ENCODE data around the gene FLNA.
"Not testable (repeated sequence)": the region's sequence is repeated elsewhere in the genome, so short reads cannot be mapped to it uniquely, and the experiment has no call there.

The FLNA gene

DNA sequence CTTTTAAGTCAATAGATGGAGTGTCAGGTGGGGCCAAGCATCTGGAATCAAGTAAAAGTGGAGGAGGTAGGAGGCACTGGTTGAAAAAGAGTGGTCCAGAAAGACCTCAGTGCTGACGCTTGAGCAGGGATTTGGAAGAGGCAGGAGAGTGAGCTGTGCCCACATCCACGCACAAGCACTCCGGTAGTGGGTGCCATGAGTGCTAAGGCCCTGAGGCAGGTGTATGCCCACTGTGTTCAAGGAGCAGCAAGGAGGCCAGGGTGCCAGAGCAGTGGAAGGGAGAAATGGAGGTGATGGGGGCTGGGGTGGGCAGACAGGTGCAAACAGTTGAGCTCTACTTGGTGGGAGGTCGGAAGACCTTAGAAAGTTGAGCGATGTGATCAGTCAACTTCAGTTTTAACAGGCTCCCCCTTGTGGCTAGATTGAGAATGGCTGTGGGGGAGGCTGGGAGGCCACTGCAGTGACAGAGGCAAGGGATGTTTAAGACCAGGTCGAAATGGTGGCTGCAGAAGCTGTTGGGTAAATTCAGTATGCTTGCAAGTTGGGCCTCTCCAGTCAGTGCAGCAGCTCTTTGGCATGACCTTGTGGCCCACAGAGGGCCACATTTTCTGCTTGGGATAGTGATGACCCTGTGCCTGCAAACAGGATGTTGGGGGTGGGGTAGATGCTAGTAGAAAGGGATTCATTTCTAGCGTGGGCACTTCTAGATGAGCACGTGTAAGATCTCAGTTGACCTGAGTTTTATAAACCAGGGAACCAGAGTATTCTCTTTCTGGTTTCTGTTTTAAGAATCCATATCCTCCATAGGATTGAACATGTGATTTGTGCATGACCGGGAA is 66.1 kb downstream of the FLNA start:
- Mint-ChIP-seq H3K4me1 (peaks cover 53% of the 10 kb centered on the region), H3K27ac (peak overlapping the region; percentile 52), H3K27me3 (no peaks in the 10 kb centered on the region), H3K36me3 (ENCODE audit: low read depth) (no peaks in the 10 kb centered on the region), H3K4me3 (no peak overlapping the region), H3K9me3 (no peaks in the 10 kb centered on the region)
- peak; percentile 46 for ATAC-seq
- DNase-seq, result peak; percentile 80

DNA sequence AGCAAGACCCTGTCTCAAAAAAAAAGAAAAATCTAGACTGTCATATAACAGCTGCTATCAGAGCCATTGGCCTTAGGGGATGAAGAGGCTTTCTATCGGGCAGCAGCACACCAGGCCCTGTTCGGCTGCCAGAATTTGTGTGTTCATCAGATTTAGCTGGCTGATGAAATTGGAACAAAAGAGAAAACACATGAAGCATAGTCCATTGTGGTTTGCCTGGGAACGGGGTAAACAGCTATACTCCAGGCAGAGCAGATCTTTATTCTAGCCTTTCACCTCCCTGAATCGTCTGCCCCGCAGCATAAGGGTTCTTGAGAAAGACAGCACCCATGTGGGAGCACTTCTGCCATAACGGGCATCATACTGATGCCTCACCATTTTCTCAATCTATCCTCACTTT is 67.2 kb downstream of the FLNA start:
- Mint-ChIP-seq H3K4me1 (peaks cover 42% of the 10 kb centered on the region), H3K9me3 (no peaks in the 10 kb centered on the region), H3K27me3 (peaks cover 3% of the 10 kb centered on the region), H3K36me3 (ENCODE audit: low read depth) (no peaks in the 10 kb centered on the region), H3K27ac (no peak overlapping the region), H3K4me3 (no peak overlapping the region)
- DNase-seq (no peak), ATAC-seq (no peak)

DNA sequence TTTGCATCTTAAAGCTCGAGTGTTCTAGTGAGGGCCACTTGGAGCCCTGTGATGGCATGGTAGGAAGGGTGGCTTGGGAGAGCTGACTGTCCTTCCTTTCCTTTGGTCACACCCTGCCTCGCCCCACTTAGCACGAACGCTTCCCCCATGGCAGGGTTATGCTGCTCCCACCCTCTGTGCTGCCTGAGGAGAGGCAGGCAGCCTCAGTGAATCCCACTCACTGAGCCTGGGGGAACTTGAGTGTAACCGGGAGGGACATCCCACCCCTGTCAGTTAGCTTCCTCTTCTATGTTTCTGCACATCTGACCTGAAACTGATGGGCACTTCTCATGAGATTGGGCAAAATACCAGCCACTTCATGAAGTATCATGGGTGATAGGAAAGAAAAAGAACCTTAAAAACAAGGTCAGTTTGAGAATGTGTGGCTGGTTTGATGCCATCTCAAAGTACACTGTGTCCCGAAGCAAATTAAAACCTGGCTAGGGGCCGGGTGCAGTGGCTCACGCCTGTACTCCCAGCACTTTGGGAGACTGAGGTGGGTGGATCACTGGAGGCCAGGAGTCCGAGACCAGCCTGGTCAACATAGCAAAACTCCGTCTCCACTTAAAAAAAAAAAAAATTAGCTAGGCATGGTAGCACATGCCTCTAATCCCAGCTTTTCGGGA is 68.8 kb downstream of the FLNA start:
- Mint-ChIP-seq H3K27ac (no peak overlapping the region), H3K4me1 (peaks cover 26% of the 10 kb centered on the region), H3K27me3 (peaks cover 3% of the 10 kb centered on the region), H3K9me3 (no peaks in the 10 kb centered on the region), H3K36me3 (ENCODE audit: low read depth) (no peaks in the 10 kb centered on the region), H3K4me3 (no peak overlapping the region)
- ATAC-seq (no peak), DNase-seq (no peak)

DNA sequence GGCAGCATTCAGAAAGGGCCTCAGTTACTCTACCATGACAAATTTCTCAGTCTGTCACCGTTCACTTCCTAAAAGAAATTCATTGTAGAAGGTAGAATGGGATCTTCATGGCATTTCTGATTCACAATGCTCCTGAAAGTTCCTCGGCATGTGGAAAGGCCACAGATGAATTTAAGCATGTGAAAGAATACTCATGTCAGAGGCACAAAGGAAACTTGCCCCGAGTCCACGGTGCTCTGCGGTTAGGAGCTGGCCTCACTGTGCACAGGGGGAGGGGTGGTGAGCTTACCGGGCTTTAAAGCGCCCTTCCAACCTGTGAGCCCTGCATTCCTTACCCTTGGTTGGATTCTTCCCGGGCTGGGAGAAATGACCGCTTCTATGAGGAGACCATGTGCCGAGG is 69.6 kb downstream of the FLNA start:
- no peak for ATAC-seq

DNA sequence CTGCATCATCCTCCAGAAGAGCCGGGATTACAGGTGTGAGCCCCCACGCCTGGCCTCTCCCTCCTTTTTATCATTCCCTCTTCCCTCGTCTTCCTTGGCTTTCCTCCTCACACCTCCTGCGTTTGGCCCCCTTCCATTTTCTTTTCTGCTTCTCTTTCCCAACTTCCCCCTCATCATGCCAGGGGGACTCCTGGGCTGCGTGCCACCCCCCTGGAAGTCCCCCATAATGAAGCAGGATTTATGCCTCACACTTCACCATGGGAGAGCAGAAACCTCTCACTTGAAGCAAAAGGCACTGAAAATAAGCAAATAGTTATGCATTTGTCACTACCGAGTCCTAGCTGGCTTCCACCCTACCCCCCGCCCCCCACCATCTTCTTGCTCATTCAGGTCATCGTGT is 71.0 kb downstream of the FLNA start:
- H3K4me1 Mint-ChIP-seq, result peaks cover 18% of the 10 kb centered on the region
- no peak overlapping the region for H3K4me3 Mint-ChIP-seq
- H3K36me3 Mint-ChIP-seq (ENCODE audit: low read depth), result no peaks in the 10 kb centered on the region
- H3K27me3 Mint-ChIP-seq, result peaks cover 3% of the 10 kb centered on the region
- ATAC-seq (no peak), DNase-seq (no peak)
- H3K9me3 Mint-ChIP-seq, result no peaks in the 10 kb centered on the region
- H3K27ac Mint-ChIP-seq, result no peak overlapping the region

More for the DNA sequence above, 69.6 kb downstream of the FLNA start:
- Mint-ChIP-seq H3K4me1 (peaks cover 23% of the 10 kb centered on the region), H3K27me3 (peaks cover 3% of the 10 kb centered on the region), H3K9me3 (no peaks in the 10 kb centered on the region), H3K36me3 (ENCODE audit: low read depth) (no peaks in the 10 kb centered on the region), H3K27ac (no peak overlapping the region), H3K4me3 (no peak overlapping the region)
- DNase-seq, result no peak

DNA sequence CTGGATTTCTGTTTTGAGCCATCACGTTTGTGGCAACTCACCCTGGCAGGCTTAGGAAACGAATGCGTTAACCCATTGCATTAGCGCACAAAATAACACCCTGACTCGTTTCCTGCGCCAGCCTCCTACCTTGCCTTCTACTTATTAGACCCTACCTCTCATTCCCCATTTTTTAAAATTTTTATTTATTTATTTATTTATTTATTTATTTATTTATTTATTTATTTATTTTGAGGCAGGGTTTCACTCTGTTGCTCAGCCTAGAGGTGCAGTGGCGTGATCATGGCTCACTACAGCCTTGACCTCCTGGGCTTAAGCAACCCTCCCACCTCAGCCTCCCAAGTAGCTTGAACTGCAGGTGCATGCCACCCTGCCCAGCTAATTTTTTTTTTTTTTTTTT is 71.4 kb downstream of the FLNA start:
- H3K36me3 Mint-ChIP-seq (ENCODE audit: low read depth); DNase-seq; H3K9me3 Mint-ChIP-seq; H3K27me3 Mint-ChIP-seq; ATAC-seq; H3K27ac Mint-ChIP-seq; H3K4me3 Mint-ChIP-seq: not testable (repeated sequence)
- H3K4me1 Mint-ChIP-seq, result peaks cover 17% of the 10 kb centered on the region

DNA sequence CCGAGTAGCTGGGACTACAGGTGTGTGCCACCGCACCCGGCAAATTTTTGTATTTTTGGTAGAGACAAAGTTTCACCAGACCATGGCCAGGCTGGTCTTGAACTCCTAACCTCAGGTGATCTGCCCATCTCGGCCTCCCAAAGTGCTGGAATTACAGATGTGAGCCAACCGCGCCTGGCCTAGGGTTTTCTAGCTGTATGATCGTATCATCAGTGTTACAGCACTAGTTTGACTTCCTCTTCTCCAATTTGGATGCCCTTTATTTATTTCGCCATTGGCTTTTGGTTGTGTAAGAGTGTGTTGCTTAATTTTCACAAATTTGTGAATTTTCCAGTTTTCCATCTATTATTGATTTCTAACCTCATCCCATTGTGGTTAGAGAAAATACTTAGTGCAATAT is 73.6 kb downstream of the FLNA start:
- Mint-ChIP-seq H3K27me3 (peaks cover 3% of the 10 kb centered on the region), H3K36me3 (ENCODE audit: low read depth) (no peaks in the 10 kb centered on the region), H3K27ac (no peak overlapping the region), H3K4me3 (no peak overlapping the region), H3K9me3 (no peaks in the 10 kb centered on the region), H3K4me1 (peaks cover 14% of the 10 kb centered on the region)
- no peak for DNase-seq
- no peak for ATAC-seq
